ENCODE results near the gene FAM135A. TPM values are rescaled to one million over a fixed set of nuclear protein-coding genes. Genes with fewer than 3 reads are reported as not detected.
"Not testable (repeated sequence)": the region's sequence is repeated elsewhere in the genome, so short reads cannot be mapped to it uniquely, and the experiment has no call there.

Gene FAM135A
- total RNA-seq, 1 experiment from 2014 or later = 11.2 TPM

- intact Hi-C loops (cut with micrococcal nuclease; ENCODE audit: unreplicated experiment) = no loop called here
- H3K27ac ChIP-seq (ENCODE audit: low read depth, low read length, poor library complexity, severe bottlenecking) = no peak overlapping the region
- ChIA-PET POLR2A (ENCODE audit: low non-redundant PET) (no interaction called here), CTCF (no interaction called here)
- H3K4me1 ChIP-seq (ENCODE audit: insufficient read depth, low read length, poor library complexity, severe bottlenecking) = no peaks in the 10 kb centered on the region
- H3K4me3 ChIP-seq (ENCODE audit: low read depth, low read length, poor library complexity, severe bottlenecking) = no peak overlapping the region
- TF ChIP-seq CTCF (conservative IDR thresholded peaks at IDR 0.05; ENCODE audit: low read depth, low read length) (no peak), EZH2 (IDR thresholded peaks at IDR 0.05; ENCODE audit: borderline replicate concordance, low read depth, low read length, poor library complexity, severe bottlenecking) (no peak)
- no peaks in the 10 kb centered on the region for H3K36me3 ChIP-seq (ENCODE audit: insufficient read depth, low read length, poor library complexity, severe bottlenecking)
- no peaks in the 10 kb centered on the region for H3K27me3 ChIP-seq (replicated peaks; ENCODE audit: insufficient read depth, low read depth, low read length, poor library complexity)
- no TSS peak for BruUV-seq (replicated peaks)
- no peaks in the 10 kb centered on the region for H3K9me3 ChIP-seq (ENCODE audit: low read depth, low read length, poor library complexity, severe bottlenecking)
- no peak for DNase-seq (ENCODE audit: low spot score)
These were observed 138.3 kb downstream of the FAM135A start for GRCh38 chr6:70551566-70551965.

GRCh38 chr6:70552286-70552940 lies 139.1 kb downstream of the FAM135A start:
- BruUV-seq (replicated peaks); DNase-seq (ENCODE audit: low spot score); H3K36me3 ChIP-seq (ENCODE audit: insufficient read depth, low read length, poor library complexity, severe bottlenecking); POLR2A ChIA-PET (ENCODE audit: low non-redundant PET); H3K4me1 ChIP-seq (ENCODE audit: insufficient read depth, low read length, poor library complexity, severe bottlenecking); CTCF ChIA-PET; H3K9me3 ChIP-seq (ENCODE audit: low read depth, low read length, poor library complexity, severe bottlenecking); H3K27ac ChIP-seq (ENCODE audit: low read depth, low read length, poor library complexity, severe bottlenecking); H3K27me3 ChIP-seq (replicated peaks; ENCODE audit: insufficient read depth, low read depth, low read length, poor library complexity); H3K4me3 ChIP-seq (ENCODE audit: low read depth, low read length, poor library complexity, severe bottlenecking); intact Hi-C loops (cut with micrococcal nuclease; ENCODE audit: unreplicated experiment): not testable (repeated sequence)

GRCh38 chr6:70552974-70553373 lies 139.7 kb downstream of the FAM135A start:
- no TSS peak for BruUV-seq (replicated peaks)
- Histone ChIP-seq H3K27me3 (replicated peaks; ENCODE audit: insufficient read depth, low read depth, low read length, poor library complexity) (no peaks in the 10 kb centered on the region), H3K27ac (ENCODE audit: low read depth, low read length, poor library complexity, severe bottlenecking) (no peak overlapping the region), H3K4me3 (ENCODE audit: low read depth, low read length, poor library complexity, severe bottlenecking) (no peak overlapping the region), H3K36me3 (ENCODE audit: insufficient read depth, low read length, poor library complexity, severe bottlenecking) (no peaks in the 10 kb centered on the region), H3K9me3 (ENCODE audit: low read depth, low read length, poor library complexity, severe bottlenecking) (no peaks in the 10 kb centered on the region), H3K4me1 (ENCODE audit: insufficient read depth, low read length, poor library complexity, severe bottlenecking) (no peaks in the 10 kb centered on the region)
- TF ChIP-seq CTCF (conservative IDR thresholded peaks at IDR 0.05; ENCODE audit: low read depth, low read length) = no peak
- TF ChIP-seq EZH2 (IDR thresholded peaks at IDR 0.05; ENCODE audit: borderline replicate concordance, low read depth, low read length, poor library complexity, severe bottlenecking) = no peak
- ChIA-PET CTCF (no interaction called here), POLR2A (ENCODE audit: low non-redundant PET) (no interaction called here)
- intact Hi-C loops (cut with micrococcal nuclease; ENCODE audit: unreplicated experiment) = no loop called here
- DNase-seq (ENCODE audit: low spot score) = no peak

- ChIA-PET CTCF (no interaction called here), POLR2A (ENCODE audit: low non-redundant PET) (no interaction called here)
- Histone ChIP-seq H3K27me3 (replicated peaks; ENCODE audit: insufficient read depth, low read depth, low read length, poor library complexity) (no peaks in the 10 kb centered on the region), H3K27ac (ENCODE audit: low read depth, low read length, poor library complexity, severe bottlenecking) (no peak overlapping the region), H3K4me3 (ENCODE audit: low read depth, low read length, poor library complexity, severe bottlenecking) (no peak overlapping the region), H3K4me1 (ENCODE audit: insufficient read depth, low read length, poor library complexity, severe bottlenecking) (no peaks in the 10 kb centered on the region), H3K36me3 (ENCODE audit: insufficient read depth, low read length, poor library complexity, severe bottlenecking) (no peaks in the 10 kb centered on the region), H3K9me3 (ENCODE audit: low read depth, low read length, poor library complexity, severe bottlenecking) (no peaks in the 10 kb centered on the region)
- DNase-seq (ENCODE audit: low spot score) = no peak
- intact Hi-C loops (cut with micrococcal nuclease; ENCODE audit: unreplicated experiment) = no loop called here
- TF ChIP-seq CTCF (conservative IDR thresholded peaks at IDR 0.05; ENCODE audit: low read depth, low read length) = no peak
- no TSS peak for BruUV-seq (replicated peaks)
These were observed 144.7 kb downstream of the FAM135A start for GRCh38 chr6:70557998-70558397.

GRCh38 chr6:70562401-70562800 lies 149.1 kb downstream of the FAM135A start:
- POLR2A ChIA-PET (ENCODE audit: low non-redundant PET); intact Hi-C loops (cut with micrococcal nuclease; ENCODE audit: unreplicated experiment): not testable (repeated sequence)

More at GRCh38 chr6:70562401-70562800, 149.1 kb downstream of the FAM135A start:
- H3K4me1 ChIP-seq (ENCODE audit: insufficient read depth, low read length, poor library complexity, severe bottlenecking); H3K27me3 ChIP-seq (replicated peaks; ENCODE audit: insufficient read depth, low read depth, low read length, poor library complexity); H3K9me3 ChIP-seq (ENCODE audit: low read depth, low read length, poor library complexity, severe bottlenecking); H3K27ac ChIP-seq (ENCODE audit: low read depth, low read length, poor library complexity, severe bottlenecking); BruUV-seq (replicated peaks); H3K4me3 ChIP-seq (ENCODE audit: low read depth, low read length, poor library complexity, severe bottlenecking); H3K36me3 ChIP-seq (ENCODE audit: insufficient read depth, low read length, poor library complexity, severe bottlenecking); CTCF ChIA-PET; DNase-seq (ENCODE audit: low spot score): not testable (repeated sequence)
